Epidermal melanocyte (primary cell): ENCODE results near the gene CDC6.
A peak's percentile ranks its signal among the peaks of the same experiment; 100 is the strongest.

Experiments used
- DNase-seq: peaks from one replicate; pipeline ENCODE4 v3.0.0; 2011; ENCODE audit warnings: low spot score; ENCODE audit not compliant: insufficient read length

CDC6 gene, protein sequence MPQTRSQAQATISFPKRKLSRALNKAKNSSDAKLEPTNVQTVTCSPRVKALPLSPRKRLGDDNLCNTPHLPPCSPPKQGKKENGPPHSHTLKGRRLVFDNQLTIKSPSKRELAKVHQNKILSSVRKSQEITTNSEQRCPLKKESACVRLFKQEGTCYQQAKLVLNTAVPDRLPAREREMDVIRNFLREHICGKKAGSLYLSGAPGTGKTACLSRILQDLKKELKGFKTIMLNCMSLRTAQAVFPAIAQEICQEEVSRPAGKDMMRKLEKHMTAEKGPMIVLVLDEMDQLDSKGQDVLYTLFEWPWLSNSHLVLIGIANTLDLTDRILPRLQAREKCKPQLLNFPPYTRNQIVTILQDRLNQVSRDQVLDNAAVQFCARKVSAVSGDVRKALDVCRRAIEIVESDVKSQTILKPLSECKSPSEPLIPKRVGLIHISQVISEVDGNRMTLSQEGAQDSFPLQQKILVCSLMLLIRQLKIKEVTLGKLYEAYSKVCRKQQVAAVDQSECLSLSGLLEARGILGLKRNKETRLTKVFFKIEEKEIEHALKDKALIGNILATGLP

DNA sequence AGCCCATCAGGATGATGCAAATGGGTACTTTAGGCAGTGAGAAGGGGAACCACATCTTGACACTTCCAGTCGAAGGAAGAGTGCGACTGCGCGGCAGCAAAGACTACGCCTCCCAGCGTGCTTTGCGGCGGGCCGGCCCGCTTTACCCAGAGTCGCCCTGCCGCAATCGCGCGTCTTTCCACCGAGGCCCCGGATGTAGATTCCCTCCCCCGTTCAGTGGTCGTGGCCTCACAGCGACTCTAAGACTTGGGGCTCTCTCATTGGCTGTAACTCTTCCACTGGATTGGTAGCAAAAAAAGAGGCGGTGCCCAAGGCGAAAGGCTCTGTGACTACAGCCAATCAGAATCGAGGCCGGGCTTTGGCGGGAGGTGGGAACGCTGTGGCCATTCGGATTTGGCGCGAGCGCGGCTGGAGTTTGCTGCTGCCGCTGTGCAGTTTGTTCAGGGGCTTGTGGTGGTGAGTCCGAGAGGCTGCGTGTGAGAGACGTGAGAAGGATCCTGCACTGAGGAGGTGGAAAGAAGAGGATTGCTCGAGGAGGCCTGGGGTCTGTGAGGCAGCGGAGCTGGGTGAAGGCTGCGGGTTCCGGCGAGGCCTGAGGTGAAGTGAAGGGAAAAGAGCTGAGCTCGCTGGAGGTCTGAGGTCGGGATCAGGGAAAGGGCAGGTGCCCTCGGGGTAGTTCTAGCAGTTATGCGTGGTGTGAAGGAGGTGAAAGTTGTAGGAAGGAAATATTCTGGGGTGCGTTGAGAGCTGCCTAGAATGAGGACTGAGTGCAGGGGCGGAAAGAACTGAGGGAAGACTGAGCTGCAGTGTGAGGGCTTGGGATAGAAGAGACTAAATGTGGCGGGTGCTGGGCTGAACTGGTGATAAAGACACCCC is at the start of gene CDC6:
CDC6 (plus strand) TSS at position 386 of the 876 bp plus-strand sequence. CDS start 1,542 bp downstream, outside the sequence.
- peak; percentile 92 for DNase-seq

DNA sequence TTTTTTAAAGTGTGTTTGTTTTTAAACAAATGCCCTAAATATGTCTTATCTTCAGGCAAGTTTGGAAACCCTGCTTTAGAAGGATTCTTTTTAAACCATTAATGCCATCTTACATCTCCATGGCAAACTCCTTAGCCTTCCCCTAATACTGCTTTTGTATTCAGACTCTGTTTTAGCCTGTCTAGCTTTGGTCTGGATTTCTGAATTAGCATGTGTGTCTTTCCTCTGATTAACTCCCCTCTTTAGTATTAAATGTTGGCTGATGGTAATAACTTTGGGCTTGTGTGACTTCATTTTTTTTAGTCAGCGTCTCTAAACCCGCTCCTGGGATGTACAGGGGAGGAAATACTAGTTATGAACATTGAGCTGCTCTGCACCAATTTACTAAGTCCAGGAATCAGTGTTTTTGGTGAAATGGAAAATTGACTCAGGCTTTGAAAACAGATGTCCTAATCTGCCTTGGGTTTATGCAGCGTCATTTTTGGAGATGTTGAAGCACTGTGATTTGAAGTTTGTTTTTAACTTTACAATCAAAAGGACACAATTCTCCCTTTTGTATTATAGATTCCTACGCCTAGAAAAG is 46.3 kb upstream of the CDC6 start:
- no peak for DNase-seq

DNA sequence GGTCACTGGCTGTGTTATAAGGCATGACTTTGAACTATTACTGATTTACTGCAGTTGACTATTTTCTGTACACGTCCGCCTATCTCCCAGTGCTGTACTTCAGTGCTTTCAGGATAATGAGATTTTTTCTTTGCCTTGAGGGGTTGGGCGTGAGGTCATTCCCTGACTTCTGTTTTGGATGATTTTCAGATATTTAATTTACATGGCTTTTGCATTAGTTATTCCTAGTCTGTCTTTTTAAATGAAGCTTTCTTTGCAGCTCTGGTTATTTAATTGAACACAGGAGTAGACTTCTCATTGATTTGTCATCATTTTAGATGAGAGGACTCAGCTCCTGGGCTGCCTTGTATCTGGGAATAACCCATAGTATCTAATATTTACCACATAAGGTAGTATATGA is 44.9 kb upstream of the CDC6 start:
- no peak for DNase-seq

DNA sequence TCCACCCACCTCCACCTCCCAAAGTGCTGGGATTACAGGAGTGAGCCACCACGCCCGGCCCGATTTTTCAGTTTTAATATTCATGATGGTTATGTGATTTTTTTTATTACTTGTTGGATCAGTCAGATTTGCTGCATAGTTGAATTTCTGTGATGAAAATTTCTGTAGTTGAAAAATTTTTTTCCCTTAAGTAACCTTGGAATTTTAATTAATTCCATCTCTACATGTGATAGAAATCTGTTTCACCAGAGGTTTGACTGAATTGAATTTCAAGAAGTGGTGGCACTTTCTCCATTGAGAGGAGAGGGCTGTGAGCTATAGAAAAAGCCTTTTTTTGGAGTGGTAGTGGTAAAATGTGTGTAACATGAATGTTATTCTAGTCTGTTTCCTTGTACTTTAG is 43.9 kb upstream of the CDC6 start:
- DNase-seq = no peak

DNA sequence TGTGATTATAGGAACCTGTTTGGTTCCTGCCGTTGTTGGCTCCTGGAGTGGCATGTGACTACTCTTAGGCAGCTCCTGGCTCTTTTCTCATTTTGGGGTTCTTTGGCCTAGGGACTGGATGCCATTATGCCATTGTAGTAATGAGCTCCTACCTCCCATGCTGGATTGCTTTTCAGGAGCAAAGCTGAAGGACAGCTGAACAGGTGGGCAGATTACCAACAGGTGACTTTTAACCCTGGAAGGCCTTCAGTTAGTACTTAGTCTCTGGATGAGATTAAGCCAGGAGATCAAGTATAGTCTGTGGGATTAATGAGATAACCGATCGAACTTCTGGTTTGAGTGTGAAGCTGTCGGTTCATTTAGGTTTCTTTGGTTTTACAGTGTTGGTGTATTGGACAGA is 43.4 kb upstream of the CDC6 start:
- no peak for DNase-seq

- DNase-seq = no peak
Measured at GRCh38 chr17:40247926-40248495, 39.7 kb upstream of the CDC6 start.

DNA sequence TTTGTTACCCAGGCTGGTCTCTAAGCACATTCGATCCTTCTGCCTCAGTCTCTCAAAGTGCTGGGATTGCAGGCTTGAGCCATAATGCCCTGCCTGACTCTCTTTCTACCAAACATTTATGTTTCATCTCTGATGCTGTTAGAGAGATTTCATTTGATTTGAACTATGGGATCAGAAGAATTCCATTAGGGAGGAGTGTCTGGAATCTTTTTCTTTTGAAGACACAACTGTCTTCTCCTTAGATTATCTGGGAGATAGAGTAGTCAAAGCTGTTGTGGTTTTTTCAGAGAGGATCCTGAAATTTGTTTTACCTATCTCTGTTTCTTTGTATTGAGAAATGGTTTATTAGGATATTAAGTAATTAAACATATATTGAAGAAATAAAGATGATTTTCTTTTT is 39.2 kb upstream of the CDC6 start:
- no peak for DNase-seq

- DNase-seq = no peak
Measured at GRCh38 chr17:40251576-40251975, 36.1 kb upstream of the CDC6 start.

GRCh38 chr17:40253565-40253964 is 34.1 kb upstream of the CDC6 start:
- peak; percentile 42 for DNase-seq

- DNase-seq = no peak
Measured at GRCh38 chr17:40259505-40259904, 28.2 kb upstream of the CDC6 start.

DNA sequence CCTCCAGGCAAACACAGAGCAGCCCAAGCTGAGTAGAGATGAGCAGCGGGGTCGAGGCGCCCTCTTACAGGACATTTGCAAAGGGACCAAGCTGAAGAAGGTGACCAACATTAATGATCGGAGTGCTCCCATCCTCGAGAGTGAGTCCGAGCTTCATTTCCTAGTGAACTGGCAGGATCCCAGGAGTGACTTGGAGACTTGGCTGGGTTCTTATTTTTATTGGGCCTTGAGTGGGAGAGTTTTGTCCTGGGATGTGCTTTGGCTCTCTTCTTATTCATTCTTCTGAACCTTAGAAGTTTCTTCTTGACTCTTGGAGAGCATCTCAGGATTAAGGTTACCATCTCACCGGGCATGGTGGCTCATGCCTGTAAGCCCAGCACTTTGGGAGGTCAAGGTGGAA is 27.2 kb upstream of the CDC6 start:
- no peak for DNase-seq

- DNase-seq = no peak
Measured at GRCh38 chr17:40264458-40265185, 23.1 kb upstream of the CDC6 start.

GRCh38 chr17:40265337-40265736 is 22.3 kb upstream of the CDC6 start:
- DNase-seq = no peak

- DNase-seq = no peak
Measured at GRCh38 chr17:40266882-40267281, 20.8 kb upstream of the CDC6 start.

DNA sequence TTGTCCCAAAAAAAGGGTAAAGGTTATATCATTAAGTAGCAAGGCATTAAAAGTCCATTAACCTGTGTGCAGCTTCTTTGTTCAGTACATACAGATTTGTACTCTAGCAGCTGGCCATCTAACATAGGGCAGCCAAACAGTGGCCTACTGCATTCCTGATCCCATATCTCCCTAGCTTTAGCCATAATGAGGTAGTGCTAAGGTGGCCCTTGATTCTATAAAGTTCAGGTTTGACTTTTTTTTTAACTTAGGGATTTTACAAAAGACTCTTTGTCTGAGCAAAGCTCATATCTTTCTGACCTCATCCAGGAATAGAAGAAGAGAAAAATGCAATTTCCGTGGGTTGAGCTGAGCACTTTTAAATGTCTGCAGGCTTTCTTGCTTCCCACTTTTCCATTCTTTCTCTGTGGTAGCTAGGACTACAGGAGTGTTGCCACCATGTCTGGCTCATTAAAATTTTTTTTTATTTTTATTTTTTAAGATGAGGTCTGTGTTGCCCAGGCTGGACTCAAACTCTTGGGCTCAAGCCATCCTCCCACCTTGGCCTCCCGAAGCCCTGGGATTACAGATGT is 19.5 kb upstream of the CDC6 start:
- DNase-seq = no peak

- no peak for DNase-seq
Measured at GRCh38 chr17:40278414-40278813, 9.3 kb upstream of the CDC6 start.

- DNase-seq = no peak
Measured at GRCh38 chr17:40279402-40279801, 8.3 kb upstream of the CDC6 start.

DNA sequence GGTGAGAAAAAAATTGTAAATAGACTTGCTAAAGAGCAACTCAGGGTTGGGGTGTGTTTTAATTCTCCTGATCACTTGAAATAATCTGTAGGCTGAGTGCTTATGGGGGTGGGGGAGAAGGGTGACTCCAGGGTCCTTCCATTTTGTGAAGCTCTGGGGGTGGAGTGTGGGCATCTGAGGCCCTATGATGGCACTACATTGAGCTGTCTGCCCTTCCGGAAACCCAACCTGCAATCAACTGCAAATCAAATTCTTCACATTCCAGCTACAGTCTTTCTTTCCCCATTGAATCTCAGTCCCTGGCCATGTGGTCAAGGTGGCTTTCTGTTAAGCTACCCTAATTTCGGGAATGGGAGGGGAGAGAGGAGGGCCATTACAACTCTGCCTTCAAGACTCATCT is 6.0 kb upstream of the CDC6 start:
- DNase-seq = no peak

DNA sequence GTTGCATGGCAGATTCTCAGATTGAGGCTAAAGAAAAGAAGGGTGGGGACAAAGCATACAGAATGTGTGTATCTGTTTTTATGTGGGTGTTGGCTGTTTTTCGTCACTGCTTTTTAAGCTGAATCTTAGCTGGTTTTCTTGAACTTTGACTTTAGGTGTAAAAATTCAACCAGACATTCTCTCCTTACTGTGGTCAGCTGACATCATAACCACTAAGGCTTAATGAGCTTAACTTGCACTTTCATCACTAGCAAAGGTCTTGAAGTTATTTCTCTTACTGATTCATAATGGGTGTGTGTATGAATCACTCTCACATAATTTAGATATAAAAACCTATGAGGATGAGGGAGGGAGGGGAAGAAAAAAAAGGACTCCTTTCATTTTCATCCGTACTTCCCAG is 4.0 kb upstream of the CDC6 start:
- DNase-seq = no peak

DNA sequence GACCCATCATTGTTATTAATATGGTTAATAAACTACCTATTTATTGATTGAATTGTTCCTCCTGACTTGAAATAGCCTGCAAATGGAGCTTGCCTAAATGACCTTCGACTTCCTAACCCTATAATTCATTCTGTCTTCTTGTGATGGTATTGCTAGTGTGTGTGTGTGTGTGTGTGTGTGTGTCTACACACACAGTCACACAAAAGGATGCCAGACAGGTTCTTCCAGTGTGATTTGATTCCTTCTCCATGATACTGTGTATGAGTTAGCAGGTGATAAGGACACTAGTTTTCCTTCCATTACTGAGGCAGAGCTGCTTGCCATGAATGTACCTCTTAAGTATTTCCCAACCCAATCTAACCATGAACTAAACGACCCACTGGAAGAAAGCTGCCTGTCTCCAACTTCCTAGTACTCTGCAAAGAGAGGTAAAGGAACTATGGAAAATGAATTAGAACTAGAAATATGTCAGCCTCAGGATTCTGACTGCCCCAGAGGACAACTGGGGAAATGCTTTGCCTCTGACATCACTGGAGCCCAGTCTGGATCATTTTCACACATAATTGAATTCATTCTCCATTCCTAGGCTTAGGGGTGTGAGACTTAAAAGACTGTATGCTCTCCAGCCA is 3.5 kb upstream of the CDC6 start:
- peak; percentile 44 for DNase-seq
